ENCODE data around the gene CCDC154. TPM values are rescaled to one million over a fixed set of nuclear protein-coding genes. Genes with fewer than 3 reads are reported as not detected.

CCDC154 gene
- total and polyA plus RNA-seq, 2 donors (not counting 3 experiments of a cell fraction or from before 2014, with no cell fraction given): 0.65 to 0.75 TPM

DNA sequence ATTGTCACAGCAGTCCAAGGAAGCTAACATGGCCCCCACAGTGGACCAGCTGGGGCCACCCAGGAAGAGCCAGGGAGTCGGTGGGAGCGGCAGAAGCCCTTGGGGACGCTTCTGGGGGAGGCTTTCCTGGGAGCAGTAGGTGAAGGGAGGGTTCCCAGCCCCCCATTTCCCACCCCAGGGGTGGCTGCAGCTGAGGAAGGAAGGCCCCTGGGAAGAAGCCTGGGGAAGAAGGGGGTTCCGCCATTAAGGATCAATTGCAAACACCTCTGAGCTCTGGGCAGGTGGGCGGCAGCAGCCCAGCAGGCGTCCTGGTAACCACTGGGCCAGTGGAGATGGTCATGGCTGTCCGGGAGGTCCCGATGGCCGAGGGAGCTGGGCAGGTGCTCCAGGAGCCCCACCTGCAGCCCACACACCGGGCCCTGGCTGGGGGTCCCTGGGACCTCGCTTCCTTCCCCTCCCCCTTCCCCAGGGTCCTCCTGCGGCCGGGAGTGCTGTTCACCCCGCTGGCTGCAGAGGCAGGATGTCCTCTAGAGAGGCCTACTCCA lies 14.1 kb downstream of the CCDC154 start:
- TF ChIP-seq GATA2 (IDR thresholded peaks at IDR 0.05; ENCODE audit: insufficient read depth, insufficient read length, low read depth, low read length) (no peak), MYC (IDR thresholded peaks at IDR 0.05; ENCODE audit: low read depth, low read length) (no peak), POLR2A (IDR thresholded peaks at IDR 0.05; ENCODE audit: low read depth, low read length) (no peak), EZH2 (IDR thresholded peaks at IDR 0.05; ENCODE audit: borderline replicate concordance, low read depth, low read length, severe bottlenecking) (no peak)
- TF ChIP-seq, protein P1, sequence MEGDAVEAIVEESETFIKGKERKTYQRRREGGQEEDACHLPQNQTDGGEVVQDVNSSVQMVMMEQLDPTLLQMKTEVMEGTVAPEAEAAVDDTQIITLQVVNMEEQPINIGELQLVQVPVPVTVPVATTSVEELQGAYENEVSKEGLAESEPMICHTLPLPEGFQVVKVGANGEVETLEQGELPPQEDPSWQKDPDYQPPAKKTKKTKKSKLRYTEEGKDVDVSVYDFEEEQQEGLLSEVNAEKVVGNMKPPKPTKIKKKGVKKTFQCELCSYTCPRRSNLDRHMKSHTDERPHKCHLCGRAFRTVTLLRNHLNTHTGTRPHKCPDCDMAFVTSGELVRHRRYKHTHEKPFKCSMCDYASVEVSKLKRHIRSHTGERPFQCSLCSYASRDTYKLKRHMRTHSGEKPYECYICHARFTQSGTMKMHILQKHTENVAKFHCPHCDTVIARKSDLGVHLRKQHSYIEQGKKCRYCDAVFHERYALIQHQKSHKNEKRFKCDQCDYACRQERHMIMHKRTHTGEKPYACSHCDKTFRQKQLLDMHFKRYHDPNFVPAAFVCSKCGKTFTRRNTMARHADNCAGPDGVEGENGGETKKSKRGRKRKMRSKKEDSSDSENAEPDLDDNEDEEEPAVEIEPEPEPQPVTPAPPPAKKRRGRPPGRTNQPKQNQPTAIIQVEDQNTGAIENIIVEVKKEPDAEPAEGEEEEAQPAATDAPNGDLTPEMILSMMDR (IDR thresholded peaks at IDR 0.05; ENCODE audit: extremely low read depth in 1 of 2, insufficient read depth in 1 of 2, low read depth in 1 of 2, low read length in 2 of 2): no peak
- TF ChIP-seq, protein P2, sequence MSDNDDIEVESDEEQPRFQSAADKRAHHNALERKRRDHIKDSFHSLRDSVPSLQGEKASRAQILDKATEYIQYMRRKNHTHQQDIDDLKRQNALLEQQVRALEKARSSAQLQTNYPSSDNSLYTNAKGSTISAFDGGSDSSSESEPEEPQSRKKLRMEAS (IDR thresholded peaks at IDR 0.05; ENCODE audit: insufficient read depth, insufficient read length): no peak
- no TSS peak for BruUV-seq (replicated peaks)
- Histone ChIP-seq H3K9me3 (replicated peaks; ENCODE audit: control insufficient read depth, insufficient read depth, low read length) (no peaks in the 10 kb centered on the region), H3K9me1 (replicated peaks; ENCODE audit: control insufficient read depth, extremely low read depth, insufficient read depth, low read length) (no peaks in the 10 kb centered on the region), H3K4me3 (replicated peaks in 1 of 3; ENCODE audit: insufficient read depth in 1 of 3, low read depth in 1 of 3, low read length in 3 of 3) (no peak overlapping the region), H3K79me2 (ENCODE audit: control insufficient read depth, insufficient read depth, low read length) (no peaks in the 10 kb centered on the region), H3K36me3 (ENCODE audit: control insufficient read depth in 2 of 2, extremely low read depth in 1 of 2, insufficient read depth in 2 of 2, low read length in 2 of 2) (no peaks in the 10 kb centered on the region), H3K4me1 (ENCODE audit: control insufficient read depth, extremely low read depth, insufficient read depth, low read length) (no peaks in the 10 kb centered on the region), H2AFZ (ENCODE audit: low read depth, low read length) (no peak overlapping the region), H3K9ac (replicated peaks; ENCODE audit: extremely low read depth, insufficient read depth, low read length) (no peak overlapping the region), H4K20me1 (replicated peaks; ENCODE audit: control insufficient read depth, extremely low read depth, insufficient read depth, low read length) (no peaks in the 10 kb centered on the region), H3K4me2 (ENCODE audit: insufficient read depth, low read length) (no peak overlapping the region), H3K27me3 (ENCODE audit: control insufficient read depth in 2 of 2, insufficient read depth in 2 of 2, low read length in 2 of 2) (no peaks in the 10 kb centered on the region), H3K27ac (ENCODE audit: insufficient read depth, low read depth, low read length) (no peak overlapping the region)
- FAIRE-seq: no peak
- intact Hi-C loops (cut with micrococcal nuclease) (no loop called here), dilution Hi-C loops (cut with MboI; ENCODE audit: extremely low pct_ligation_motif_present, low sequenced_read_pairs) (no loop called here)
- no peak for DNase-seq (ENCODE audit: low read depth, low spot score)
- ChIA-PET CTCF (no interaction called here), POLR2A (no interaction called here)

Measured in endothelial cell of umbilical vein (primary cell).